GM23248 (cell line): ENCODE data around the gene HCFC1R1. TPM values are rescaled to one million over a fixed set of nuclear protein-coding genes. Genes with fewer than 3 reads are reported as not detected.
"Not testable (repeated sequence)": the region's sequence is repeated elsewhere in the genome, so short reads cannot be mapped to it uniquely, and the experiment has no call there.

ENCODE experiments used
- DNase-seq: peaks from one replicate; pipeline ENCODE4 v3.0.0-alpha.2; 2015
- H2AFZ ChIP-seq: fragments of 200-600 bp; sonication (generic); 2 replicates; pipeline ENCODE4 v1.6.1; 2016; ENCODE audit warnings: antibody characterized with exemption
- H3F3A ChIP-seq: fragments of 200-600 bp; sonication (generic); 2 replicates; pipeline ENCODE4 v1.6.1; 2016; ENCODE audit warnings: mild to moderate bottlenecking, antibody characterized with exemption, mixed run types; ENCODE audit not compliant: insufficient read depth
- H3K27ac ChIP-seq: fragments of 200-600 bp; sonication (generic); 2 replicates; pipeline ENCODE4 v1.5.1; 2016; ENCODE audit warnings: mild to moderate bottlenecking
- H3K27me3 ChIP-seq: fragments of 200-600 bp; sonication (generic); replicated peaks from 2 replicates; pipeline ENCODE4 v1.6.1; 2016; ENCODE audit warnings: mild to moderate bottlenecking; ENCODE audit not compliant: insufficient read depth
- H3K36me3 ChIP-seq: fragments of 200-600 bp; sonication (generic); 2 replicates; pipeline ENCODE4 v1.6.1; 2016; ENCODE audit warnings: low read depth, mild to moderate bottlenecking
- H3K4me1 ChIP-seq: fragments of 200-600 bp; sonication (generic); 2 replicates; pipeline ENCODE4 v1.6.1; 2016; ENCODE audit warnings: mild to moderate bottlenecking; ENCODE audit not compliant: insufficient read depth
- H3K4me2 ChIP-seq: fragments of 200-600 bp; sonication (generic); one replicate; pipeline ENCODE4 v1.6.1; 2016; ENCODE audit warnings: mild to moderate bottlenecking; ENCODE audit not compliant: unreplicated experiment
- H3K4me3 ChIP-seq: fragments of 200-600 bp; sonication (generic); 2 replicates; pipeline ENCODE4 v1.5.1; 2016; ENCODE audit warnings: mild to moderate bottlenecking
- H3K79me2 ChIP-seq: fragments of 200-600 bp; sonication (generic); 2 replicates; pipeline ENCODE4 v1.6.1; 2016; ENCODE audit warnings: mild to moderate bottlenecking; ENCODE audit not compliant: insufficient read depth
- H3K9ac ChIP-seq: fragments of 200-600 bp; sonication (generic); 2 replicates; pipeline ENCODE4 v1.6.1; 2016; ENCODE audit warnings: mild to moderate bottlenecking
- H3K9me2 ChIP-seq: fragments of 200-600 bp; sonication (generic); 2 replicates; pipeline ENCODE4 v1.6.1; 2016; ENCODE audit warnings: mixed run types, mild to moderate bottlenecking, moderate library complexity; ENCODE audit not compliant: insufficient read depth
- H3K9me3 ChIP-seq: fragments of 200-600 bp; sonication (generic); one replicate; pipeline ENCODE4 v1.6.1; 2017; ENCODE audit warnings: low read depth
- H4K20me1 ChIP-seq: fragments of 200-600 bp; sonication (generic); 2 replicates; pipeline ENCODE4 v1.6.0; 2016; ENCODE audit not compliant: insufficient read depth
- EZH2 ChIP-seq: fragments of 200-600 bp; sonication (generic); IDR thresholded peaks from 2 replicates; pipeline ENCODE4 v1.6.1; 2018; ENCODE audit warnings: antibody characterized with exemption, mild to moderate bottlenecking; ENCODE audit not compliant: insufficient read depth, poor library complexity, severe bottlenecking
- EZH2phosphoT487 ChIP-seq: fragments of 200-600 bp; sonication (generic); IDR thresholded peaks from 2 replicates; pipeline ENCODE4 v1.6.1; 2018; ENCODE audit warnings: antibody characterized with exemption, moderate library complexity, mild to moderate bottlenecking, low read depth; ENCODE audit not compliant: insufficient read depth
- WGBS, 2 experiments: methylation state at CpG; one replicate each; pipeline ENCODE4 v1.1.6; 2015 to 2017; ENCODE audit warnings: low lambda C conversion rate in 2 of 2, low coverage in 1 of 2; ENCODE audit errors: missing lambda C conversion rate in 2 of 2; 5-methylcytosine and 5-hydroxymethylcytosine counted together
- in situ Hi-C: fragments of 300-500 bp; cut with MboI; formaldehyde crosslinking; loops from 2 replicates; pipeline ENCODE4 v1.15.0; 2020
- polyA plus RNA-seq: library from polyadenylated mRNA; unstranded; fragments of >200 nt; fragmentation: Nextera tagmentation; extraction: Ambion mirVana; gene quantifications from 2 replicates; pipeline ENCODE4 v1.2.1, GENCODE V29; 2016
- total RNA-seq: library from RNA; depleted of rRNA; stranded (reverse); fragments of >200 nt; shearing (Covaris generic); gene quantifications from 2 replicates; pipeline ENCODE4 v1.2.3, GENCODE V29; 2014; rRNA removed

The HCFC1R1 gene
- 5.8 and 7.2 TPM in 2 replicates for total RNA-seq
- 53.2 and 60.4 TPM in 2 replicates for polyA plus RNA-seq

- in situ Hi-C loops: no loop called here
Observed at GRCh38 chr16:3023669-3024478, at the start of gene HCFC1R1, which contains the start of gene THOC6. HCFC1R1 (minus strand) TSS chr16:3023942; CDS start chr16:3023941, 1 bp downstream. THOC6 (plus strand) TSS chr16:3024035; CDS start chr16:3024327, 292 bp downstream.

GRCh38 chr16:3073448-3073847 is 49.7 kb upstream of the HCFC1R1 start:
- 83 to 85% methylated on average over 7 of the region's 7 CpGs for WGBS, 2 experiments
- Histone ChIP-seq H3K4me1 (no peaks in the 10 kb centered on the region), H3K4me3 (no peak overlapping the region), H3K79me2 (no peaks in the 10 kb centered on the region), H3K4me2 (no peak overlapping the region), H2AFZ (no peak overlapping the region), H3F3A (no peaks in the 10 kb centered on the region), H3K9ac (no peak overlapping the region), H3K9me2 (no peaks in the 10 kb centered on the region), H3K36me3 (no peaks in the 10 kb centered on the region), H3K27me3 (peaks cover 24% of the 10 kb centered on the region), H4K20me1 (no peaks in the 10 kb centered on the region), H3K27ac (no peak overlapping the region), H3K9me3 (no peaks in the 10 kb centered on the region)
- in situ Hi-C loops: no loop called here
- no peak for TF ChIP-seq EZH2phosphoT487
- no peak for TF ChIP-seq EZH2
- no peak for DNase-seq

More at GRCh38 chr16:3023669-3024478, at the start of gene HCFC1R1, which contains the start of gene THOC6:
- TF ChIP-seq EZH2 (no peak), EZH2phosphoT487 (no peak)
- Histone ChIP-seq H3K36me3 (peaks cover 2% of the 10 kb centered on the region; the same call in 1 of the 2 replicates), H3K9me2 (no peaks in the 10 kb centered on the region), H3K9ac (peak within 1 kb of the TSS; percentile 98), H3K4me1 (peaks cover 9% of the 10 kb centered on the region), H3K4me3 (peak within 1 kb of the TSS; percentile 86), H3K4me2 (peak within 1 kb of the TSS; percentile 99), H4K20me1 (no peaks in the 10 kb centered on the region), H2AFZ (no peak within 1 kb of the TSS), H3K27me3 (no peaks in the 10 kb centered on the region), H3K79me2 (no peaks in the 10 kb centered on the region), H3K27ac (peak within 1 kb of the TSS; percentile 100), H3F3A (peaks cover 16% of the 10 kb centered on the region), H3K9me3 (no peaks in the 10 kb centered on the region)
- peak; percentile 99 for DNase-seq
- WGBS, 2 experiments: 1% methylated on average over 64 to 69 of the region's 69 CpGs

- in situ Hi-C loops, H3K36me3 ChIP-seq: not testable (repeated sequence)
Observed at GRCh38 chr16:3072576-3073263, 49.0 kb upstream of the HCFC1R1 start.

GRCh38 chr16:3072148-3072547 is 48.4 kb upstream of the HCFC1R1 start:
- H3K4me3 ChIP-seq, H2AFZ ChIP-seq, H3K4me2 ChIP-seq, H3K36me3 ChIP-seq, H3K9me3 ChIP-seq, in situ Hi-C loops, H3K4me1 ChIP-seq, H3K9me2 ChIP-seq, H3F3A ChIP-seq, H3K79me2 ChIP-seq, H3K9ac ChIP-seq, H3K27ac ChIP-seq, H4K20me1 ChIP-seq, DNase-seq: not testable (repeated sequence)
- peaks cover 11% of the 10 kb centered on the region for H3K27me3 ChIP-seq
- 40 to 41% methylated on average over 3 to 4 of the region's 4 CpGs for WGBS, 2 experiments

More at GRCh38 chr16:3072576-3073263, 49.0 kb upstream of the HCFC1R1 start:
- not testable (repeated sequence) for H4K20me1 ChIP-seq, DNase-seq, H3K9me3 ChIP-seq, H3F3A ChIP-seq, H3K4me3 ChIP-seq, H3K4me1 ChIP-seq, H3K4me2 ChIP-seq, H3K9me2 ChIP-seq, H3K9ac ChIP-seq, H3K79me2 ChIP-seq, H2AFZ ChIP-seq, H3K27ac ChIP-seq
- H3K27me3 ChIP-seq: peaks cover 17% of the 10 kb centered on the region
- 62 to 69% methylated on average over 14 to 15 of the region's 18 CpGs for WGBS, 2 experiments
